ENCODE measurements around the gene SCAPER. TPM values are rescaled to one million over a fixed set of nuclear protein-coding genes. Genes with fewer than 3 reads are reported as not detected.

The SCAPER gene
- total and polyA plus RNA-seq, 10 of the 15 experiments (the other 5 are each of a cell fraction or from before 2014, with no cell fraction given): 1.0 to 7.7 (median 3.9) TPM

- TF ChIP-seq ZNF592 (IDR thresholded peaks at IDR 0.05) (no peak), STAT3 (IDR thresholded peaks at IDR 0.05; ENCODE audit: low read depth, low read length) (no peak), USF1 (IDR thresholded peaks at IDR 0.05; ENCODE audit: borderline replicate concordance, extremely low read length, insufficient read depth, low read depth, low read length) (no peak), TBL1XR1 (IDR thresholded peaks at IDR 0.05; ENCODE audit: low read depth, low read length) (no peak), TAF1 (IDR thresholded peaks at IDR 0.05; ENCODE audit: borderline replicate concordance, low read depth, low read length) (no peak), SUPT20H (IDR thresholded peaks at IDR 0.05; ENCODE audit: borderline replicate concordance, control insufficient read depth, low read depth, low read length) (no peak), ELK1 (IDR thresholded peaks at IDR 0.05; ENCODE audit: low read depth, low read length) (no peak), IKZF1 (conservative IDR thresholded peaks at IDR 0.05) (peak; percentile 59), SMARCA5 (IDR thresholded peaks at IDR 0.05) (no peak), SP1 (IDR thresholded peaks at IDR 0.05; ENCODE audit: low read depth, low read length) (no peak), ATF7 (IDR thresholded peaks at IDR 0.05; ENCODE audit: low read depth) (no peak; the same call in 1 of the 2 replicates), IRF5 (IDR thresholded peaks at IDR 0.05; ENCODE audit: borderline replicate concordance) (no peak), FOXK2 (IDR thresholded peaks at IDR 0.05) (no peak), ZNF622 (IDR thresholded peaks at IDR 0.05) (no peak), CHD4 (IDR thresholded peaks at IDR 0.05) (no peak), ZBTB11 (CRISPR knock-in tag; IDR thresholded peaks at IDR 0.05) (no peak), MEF2A (IDR thresholded peaks at IDR 0.05; ENCODE audit: insufficient read depth, low read depth, low read length) (peak; percentile 58; the same call in 1 of the 2 replicates), BCL11A (IDR thresholded peaks at IDR 0.05; ENCODE audit: low read depth, low read length) (0 out of 2 replicates have a peak, but pooled peaks have one; percentile 22), BRCA1 (IDR thresholded peaks at IDR 0.05; ENCODE audit: low read depth, low read length) (no peak), RB1 (IDR thresholded peaks at IDR 0.05; ENCODE audit: borderline replicate concordance) (no peak), SIN3A (IDR thresholded peaks at IDR 0.05; ENCODE audit: low read depth, low read length) (no peak), DPF2 (IDR thresholded peaks at IDR 0.05) (peak; percentile 70; the same call in 1 of the 2 replicates)
Measured at GRCh38 chr15:76865548-76865991, 39.6 kb downstream of the SCAPER start (continued).

All from GM12878 (cell line).